ENCODE measurements around the gene LEFTY1. TPM values are rescaled to one million over a fixed set of nuclear protein-coding genes. Genes with fewer than 3 reads are reported as not detected.
"Not testable (repeated sequence)": the region's sequence is repeated elsewhere in the genome, so short reads cannot be mapped to it uniquely, and the experiment has no call there.

Gene LEFTY1
- total RNA-seq, 1 experiment from 2014 or later = not detected

DNA sequence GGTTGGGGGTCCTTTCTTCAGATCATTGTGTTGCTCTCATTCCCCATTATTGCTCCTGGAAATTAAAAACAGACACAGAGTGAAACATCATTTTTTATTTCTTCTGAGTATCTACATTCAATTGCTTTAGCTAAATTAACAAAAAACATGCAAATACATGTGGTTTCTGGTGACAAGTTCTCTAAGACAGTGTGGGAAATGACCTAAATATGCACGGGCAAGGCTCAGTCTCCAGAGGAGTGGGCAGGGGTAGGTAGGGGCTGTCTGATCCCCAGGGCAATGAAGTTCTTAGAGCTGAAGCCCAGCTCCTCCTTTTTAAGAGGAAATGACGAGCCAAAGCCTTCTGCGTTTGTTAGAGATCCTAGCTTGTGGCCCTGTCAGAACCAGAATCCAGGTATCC lies 47.6 kb upstream of the LEFTY1 start:
- Histone ChIP-seq H3K27ac (ENCODE audit: low read length) (no peak overlapping the region), H3K36me3 (ENCODE audit: control insufficient read depth, insufficient read depth, low read length) (no peaks in the 10 kb centered on the region), H3K4me3 (ENCODE audit: low read depth in 2 of 2, low read length in 2 of 2) (no peak overlapping the region), H3K4me1 (ENCODE audit: control insufficient read depth, insufficient read depth, low read length) (no peaks in the 10 kb centered on the region), H3K27me3 (ENCODE audit: control insufficient read depth, insufficient read depth, low read length) (no peaks in the 10 kb centered on the region), H3K9me3 (ENCODE audit: control insufficient read depth, insufficient read depth, low read depth, low read length) (no peaks in the 10 kb centered on the region)
- DNase-seq (ENCODE audit: low read depth, low spot score) (no peak), ATAC-seq (no peak)
- intact Hi-C loops (cut with micrococcal nuclease; ENCODE audit: unreplicated experiment) = no loop called here
- POLR2A ChIA-PET = interaction anchor here (0.6 kb wide), 1 partner anchor 39 kb away, joined by 3 read pairs; no protein-coding TSS in a partner anchor
- CTCF ChIA-PET = no interaction called here
- BruUV-seq (replicated peaks) = no TSS peak
- TF ChIP-seq, protein P1, sequence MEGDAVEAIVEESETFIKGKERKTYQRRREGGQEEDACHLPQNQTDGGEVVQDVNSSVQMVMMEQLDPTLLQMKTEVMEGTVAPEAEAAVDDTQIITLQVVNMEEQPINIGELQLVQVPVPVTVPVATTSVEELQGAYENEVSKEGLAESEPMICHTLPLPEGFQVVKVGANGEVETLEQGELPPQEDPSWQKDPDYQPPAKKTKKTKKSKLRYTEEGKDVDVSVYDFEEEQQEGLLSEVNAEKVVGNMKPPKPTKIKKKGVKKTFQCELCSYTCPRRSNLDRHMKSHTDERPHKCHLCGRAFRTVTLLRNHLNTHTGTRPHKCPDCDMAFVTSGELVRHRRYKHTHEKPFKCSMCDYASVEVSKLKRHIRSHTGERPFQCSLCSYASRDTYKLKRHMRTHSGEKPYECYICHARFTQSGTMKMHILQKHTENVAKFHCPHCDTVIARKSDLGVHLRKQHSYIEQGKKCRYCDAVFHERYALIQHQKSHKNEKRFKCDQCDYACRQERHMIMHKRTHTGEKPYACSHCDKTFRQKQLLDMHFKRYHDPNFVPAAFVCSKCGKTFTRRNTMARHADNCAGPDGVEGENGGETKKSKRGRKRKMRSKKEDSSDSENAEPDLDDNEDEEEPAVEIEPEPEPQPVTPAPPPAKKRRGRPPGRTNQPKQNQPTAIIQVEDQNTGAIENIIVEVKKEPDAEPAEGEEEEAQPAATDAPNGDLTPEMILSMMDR (IDR thresholded peaks at IDR 0.05) = no peak
- TF ChIP-seq, protein P2, sequence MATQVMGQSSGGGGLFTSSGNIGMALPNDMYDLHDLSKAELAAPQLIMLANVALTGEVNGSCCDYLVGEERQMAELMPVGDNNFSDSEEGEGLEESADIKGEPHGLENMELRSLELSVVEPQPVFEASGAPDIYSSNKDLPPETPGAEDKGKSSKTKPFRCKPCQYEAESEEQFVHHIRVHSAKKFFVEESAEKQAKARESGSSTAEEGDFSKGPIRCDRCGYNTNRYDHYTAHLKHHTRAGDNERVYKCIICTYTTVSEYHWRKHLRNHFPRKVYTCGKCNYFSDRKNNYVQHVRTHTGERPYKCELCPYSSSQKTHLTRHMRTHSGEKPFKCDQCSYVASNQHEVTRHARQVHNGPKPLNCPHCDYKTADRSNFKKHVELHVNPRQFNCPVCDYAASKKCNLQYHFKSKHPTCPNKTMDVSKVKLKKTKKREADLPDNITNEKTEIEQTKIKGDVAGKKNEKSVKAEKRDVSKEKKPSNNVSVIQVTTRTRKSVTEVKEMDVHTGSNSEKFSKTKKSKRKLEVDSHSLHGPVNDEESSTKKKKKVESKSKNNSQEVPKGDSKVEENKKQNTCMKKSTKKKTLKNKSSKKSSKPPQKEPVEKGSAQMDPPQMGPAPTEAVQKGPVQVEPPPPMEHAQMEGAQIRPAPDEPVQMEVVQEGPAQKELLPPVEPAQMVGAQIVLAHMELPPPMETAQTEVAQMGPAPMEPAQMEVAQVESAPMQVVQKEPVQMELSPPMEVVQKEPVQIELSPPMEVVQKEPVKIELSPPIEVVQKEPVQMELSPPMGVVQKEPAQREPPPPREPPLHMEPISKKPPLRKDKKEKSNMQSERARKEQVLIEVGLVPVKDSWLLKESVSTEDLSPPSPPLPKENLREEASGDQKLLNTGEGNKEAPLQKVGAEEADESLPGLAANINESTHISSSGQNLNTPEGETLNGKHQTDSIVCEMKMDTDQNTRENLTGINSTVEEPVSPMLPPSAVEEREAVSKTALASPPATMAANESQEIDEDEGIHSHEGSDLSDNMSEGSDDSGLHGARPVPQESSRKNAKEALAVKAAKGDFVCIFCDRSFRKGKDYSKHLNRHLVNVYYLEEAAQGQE (IDR thresholded peaks at IDR 0.05; ENCODE audit: insufficient read depth in 1 of 2, low read depth in 2 of 2, low read length in 1 of 2) = no peak
- no peak for TF ChIP-seq POLR2AphosphoS5 (IDR thresholded peaks at IDR 0.05; ENCODE audit: low read depth, low read length)
- no peak for TF ChIP-seq TCF7L2 (IDR thresholded peaks at IDR 0.05; ENCODE audit: low read depth, low read length)
- TF ChIP-seq SIN3A (IDR thresholded peaks at IDR 0.05; ENCODE audit: borderline replicate concordance, insufficient read depth, low read depth, low read length) = no peak
- in situ Hi-C loops (cut with HindIII; ENCODE audit: low pct_unique_long_range_greater_than_20kb, low sequenced_read_pairs) = no loop called here

DNA sequence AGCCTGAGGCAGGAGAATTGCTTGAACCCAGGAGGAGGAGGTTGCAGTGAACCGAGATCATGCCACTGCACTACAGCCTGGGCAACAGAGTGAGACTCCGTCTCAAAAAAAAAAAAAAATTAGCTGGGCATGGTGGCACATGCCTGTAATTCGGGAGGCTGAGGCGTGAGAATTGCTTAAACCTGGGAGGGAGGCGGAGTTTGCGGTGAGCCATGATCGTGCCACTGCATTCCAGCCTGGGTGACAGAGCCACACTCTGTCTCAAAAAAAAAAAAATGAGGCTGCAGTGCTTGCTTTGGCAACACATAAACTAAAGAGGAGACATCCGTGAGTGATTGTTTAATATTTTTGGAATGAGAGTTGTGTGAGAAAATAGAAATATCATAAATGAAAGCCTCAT lies 47.1 kb upstream of the LEFTY1 start:
- CTCF ChIA-PET, POLR2A ChIA-PET: not testable (repeated sequence)

DNA sequence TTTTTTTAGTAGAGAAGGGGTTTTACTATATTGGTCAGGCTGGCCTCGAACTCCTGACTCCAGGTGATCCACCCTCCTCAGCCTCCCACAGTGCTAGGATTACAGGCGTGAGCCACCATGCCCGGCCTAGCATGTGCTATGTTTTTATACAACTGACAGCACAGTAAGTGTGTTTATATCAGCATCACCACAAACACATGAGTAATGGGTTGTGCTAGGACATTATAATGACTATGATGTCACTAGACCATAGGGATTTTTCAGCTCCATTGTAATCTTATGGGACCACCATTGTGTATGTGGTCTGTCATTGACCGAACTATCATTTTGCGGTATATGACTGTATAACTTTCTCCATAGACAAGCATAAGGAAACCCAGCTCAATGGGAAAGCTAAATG lies 45.8 kb upstream of the LEFTY1 start:
- H3K27ac ChIP-seq (ENCODE audit: low read length) = no peak overlapping the region
- ATAC-seq (no peak), DNase-seq (ENCODE audit: low read depth, low spot score) (no peak)
- no peaks in the 10 kb centered on the region for H3K9me3 ChIP-seq (ENCODE audit: control insufficient read depth, insufficient read depth, low read depth, low read length)
- BruUV-seq (replicated peaks) = no TSS peak
- no peaks in the 10 kb centered on the region for H3K4me1 ChIP-seq (ENCODE audit: control insufficient read depth, insufficient read depth, low read length)
- CTCF ChIA-PET = no interaction called here
- intact Hi-C loops (cut with micrococcal nuclease; ENCODE audit: unreplicated experiment) = no loop called here
- H3K27me3 ChIP-seq (ENCODE audit: control insufficient read depth, insufficient read depth, low read length) = no peaks in the 10 kb centered on the region
- POLR2A ChIA-PET = no interaction called here
- H3K36me3 ChIP-seq (ENCODE audit: control insufficient read depth, insufficient read depth, low read length) = no peaks in the 10 kb centered on the region
- no peak overlapping the region for H3K4me3 ChIP-seq (ENCODE audit: low read depth in 2 of 2, low read length in 2 of 2)
- TF ChIP-seq TCF7L2 (IDR thresholded peaks at IDR 0.05; ENCODE audit: low read depth, low read length) = no peak
- TF ChIP-seq, protein P1 (IDR thresholded peaks at IDR 0.05) = no peak
- TF ChIP-seq, protein P2 (IDR thresholded peaks at IDR 0.05; ENCODE audit: insufficient read depth in 1 of 2, low read depth in 2 of 2, low read length in 1 of 2) = no peak
- TF ChIP-seq SIN3A (IDR thresholded peaks at IDR 0.05; ENCODE audit: borderline replicate concordance, insufficient read depth, low read depth, low read length) = no peak
- no peak for TF ChIP-seq POLR2AphosphoS5 (IDR thresholded peaks at IDR 0.05; ENCODE audit: low read depth, low read length)
- in situ Hi-C loops (cut with HindIII; ENCODE audit: low pct_unique_long_range_greater_than_20kb, low sequenced_read_pairs) = no loop called here

More for the DNA sequence above, 47.1 kb upstream of the LEFTY1 start:
- in situ Hi-C loops (cut with HindIII; ENCODE audit: low pct_unique_long_range_greater_than_20kb, low sequenced_read_pairs); BruUV-seq (replicated peaks); H3K27ac ChIP-seq (ENCODE audit: low read length); H3K36me3 ChIP-seq (ENCODE audit: control insufficient read depth, insufficient read depth, low read length); H3K4me1 ChIP-seq (ENCODE audit: control insufficient read depth, insufficient read depth, low read length); intact Hi-C loops (cut with micrococcal nuclease; ENCODE audit: unreplicated experiment); ATAC-seq; DNase-seq (ENCODE audit: low read depth, low spot score); H3K4me3 ChIP-seq (ENCODE audit: low read depth in 2 of 2, low read length in 2 of 2); H3K27me3 ChIP-seq (ENCODE audit: control insufficient read depth, insufficient read depth, low read length); H3K9me3 ChIP-seq (ENCODE audit: control insufficient read depth, insufficient read depth, low read depth, low read length): not testable (repeated sequence)

All from Panc1 (cell line).